DMS114 treated with DMSO at 0.1 percent for 48 hours (cell line): ENCODE results near the gene TIMM44.
A peak's percentile ranks its signal among the peaks of the same experiment; 100 is the strongest.
"Not testable (repeated sequence)": the region's sequence is repeated elsewhere in the genome, so short reads cannot be mapped to it uniquely, and the experiment has no call there.

Experiments used
- DNase-seq: peaks from one replicate; lab custom pipeline; 2025; ENCODE audit not compliant: unreplicated experiment; lab: John Stamatoyannopoulos, UW

Gene TIMM44

DNA sequence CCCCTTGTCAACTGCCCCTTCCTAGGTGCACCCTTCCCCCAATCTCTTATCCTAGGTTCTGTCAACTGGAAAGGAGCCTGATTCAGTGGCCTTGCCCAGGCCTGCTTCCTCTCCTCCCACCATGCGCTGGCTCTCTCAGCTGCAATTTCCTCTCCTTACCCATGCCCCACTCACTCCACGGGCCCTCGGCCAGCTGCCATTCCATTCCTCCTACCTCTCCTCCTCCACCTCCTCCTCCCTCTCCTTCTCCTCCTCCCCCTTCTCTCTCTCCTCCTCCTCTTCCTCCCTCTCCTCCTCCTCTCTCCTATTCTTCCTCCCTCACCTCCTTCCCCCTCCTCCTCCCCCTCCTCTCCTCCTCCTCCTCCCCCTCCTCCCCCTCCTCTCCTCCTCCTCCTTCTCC is 9.6 kb upstream of the TIMM44 start:
- DNase-seq: no peak

- no peak for DNase-seq
These were observed 4.5 kb upstream of the TIMM44 start for GRCh38 chr19:7947939-7948338.

GRCh38 chr19:7944177-7944761 is 803 bp upstream of the TIMM44 start:
- peak; percentile 35 for DNase-seq

- DNase-seq: no peak
These were observed 454 bp downstream of the TIMM44 start for GRCh38 chr19:7942981-7943443.

DNA sequence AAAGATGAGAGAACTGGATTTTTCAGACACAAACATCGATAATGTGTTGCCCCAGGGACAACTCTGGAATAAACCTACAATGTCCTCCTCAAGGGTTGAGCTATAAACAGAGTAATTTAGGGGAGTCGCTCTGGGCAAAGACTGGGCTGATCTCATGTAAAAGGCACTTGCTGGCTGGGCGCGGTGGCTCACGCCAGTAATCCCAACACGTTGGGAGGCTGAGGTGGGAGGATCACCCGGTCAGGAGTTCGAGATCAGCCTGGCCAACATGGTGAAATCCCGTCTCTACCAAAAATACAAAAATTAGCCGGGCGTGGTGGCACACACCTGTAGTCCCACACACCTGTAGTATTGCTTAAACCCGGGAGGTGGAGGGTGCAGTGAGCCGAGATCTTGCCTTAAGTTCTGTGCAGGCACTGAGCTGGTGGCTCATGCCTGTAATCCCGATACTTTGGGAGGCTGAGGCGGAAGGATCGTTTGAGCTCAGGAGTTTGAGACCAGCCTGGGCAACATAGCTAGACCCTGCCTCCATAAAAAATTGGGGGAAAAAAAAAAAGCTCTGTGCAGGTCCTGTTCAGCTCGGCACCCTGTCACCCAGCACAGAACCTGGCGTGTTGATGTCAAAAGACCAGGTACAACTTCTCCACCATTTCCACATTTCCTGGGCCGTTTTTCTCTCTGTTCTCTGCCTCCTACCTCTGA is 1.4 kb downstream of the TIMM44 start:
- no peak for DNase-seq

DNA sequence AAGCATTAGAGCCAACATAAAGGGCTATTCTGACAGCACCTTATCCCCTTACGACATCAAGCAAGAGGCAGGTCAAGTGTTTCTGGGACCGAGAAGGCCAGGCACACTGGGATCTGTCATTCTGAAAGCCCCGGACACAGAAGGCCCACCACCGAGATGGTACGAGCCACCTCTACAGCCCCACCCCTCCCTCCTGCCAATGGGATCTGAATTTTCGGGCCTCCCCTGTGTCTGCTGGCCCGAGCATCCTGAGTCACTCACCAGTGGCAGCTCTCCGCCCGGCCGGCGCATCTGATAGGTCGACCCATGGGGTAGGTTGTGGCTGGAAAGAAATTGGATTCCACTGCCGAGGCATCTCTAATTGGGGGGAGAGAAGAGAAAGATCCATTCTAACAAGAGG is 2.6 kb downstream of the TIMM44 start:
- no peak for DNase-seq

- DNase-seq: no peak
These were observed 8.7 kb downstream of the TIMM44 start for GRCh38 chr19:7934766-7935165.

DNA sequence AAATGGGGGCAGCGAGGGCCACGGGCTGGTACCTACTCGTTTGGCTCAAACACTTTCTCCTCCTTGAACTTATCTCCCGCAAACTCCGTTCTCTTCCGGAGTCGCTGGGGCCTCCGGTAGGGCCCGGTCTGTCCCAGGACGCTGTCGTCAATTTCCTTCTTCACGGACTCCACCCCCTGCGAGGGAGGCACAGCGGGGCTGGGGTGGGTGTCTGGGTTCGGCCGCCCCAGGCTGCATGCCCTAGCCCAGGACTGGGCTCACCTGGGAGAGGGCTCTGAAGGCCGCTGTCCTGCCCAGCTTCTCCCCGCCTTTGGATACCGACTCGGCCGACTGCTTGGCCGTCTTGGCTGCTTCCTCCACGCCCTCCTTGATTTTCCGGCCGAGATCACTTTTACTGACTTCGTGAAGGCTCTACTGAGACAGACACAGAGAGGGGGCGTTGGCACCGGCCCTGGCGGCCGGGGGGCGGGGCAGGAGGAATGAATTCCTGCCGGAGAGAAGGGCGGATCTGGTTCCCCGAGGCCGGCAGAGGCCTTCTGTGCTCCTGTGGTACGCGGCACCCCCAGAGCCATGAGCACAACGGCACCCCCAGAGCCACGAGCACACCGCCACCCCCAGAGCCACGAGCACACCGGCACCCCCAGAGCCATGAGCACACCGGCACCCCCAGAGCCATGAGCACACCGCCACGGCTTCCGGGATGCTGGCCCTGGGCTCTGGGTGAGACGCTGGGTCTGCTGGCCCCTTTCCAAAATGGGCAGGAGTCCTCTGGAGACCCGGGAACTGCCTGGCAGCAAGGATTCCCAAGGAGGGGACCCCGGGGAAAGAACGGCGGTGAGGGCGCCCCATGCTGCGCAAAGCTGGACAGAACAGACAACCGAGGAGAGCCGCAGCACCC is 9.4 kb downstream of the TIMM44 start:
- DNase-seq: no peak

- no peak for DNase-seq
These were observed 10.1 kb downstream of the TIMM44 start for GRCh38 chr19:7933411-7933810.

DNA sequence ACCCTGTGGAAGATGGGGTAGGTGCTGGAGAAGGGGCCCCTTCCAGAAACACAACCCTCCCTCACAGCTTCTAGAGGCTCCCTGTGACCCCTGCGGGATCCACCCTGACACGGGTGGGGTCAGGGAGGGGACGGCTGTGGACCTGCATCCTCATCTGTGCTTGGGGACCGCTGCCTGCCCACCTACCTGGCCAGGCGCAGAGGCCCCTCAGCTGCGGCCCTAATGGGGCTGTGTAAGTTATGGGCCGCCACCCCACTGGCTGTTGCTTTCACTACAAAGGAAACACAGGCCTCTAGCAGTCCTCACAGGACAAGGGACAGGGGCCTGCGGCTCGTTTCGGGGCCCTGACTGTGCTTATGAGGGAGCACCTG is 10.6 kb downstream of the TIMM44 start:
- DNase-seq: no peak

DNA sequence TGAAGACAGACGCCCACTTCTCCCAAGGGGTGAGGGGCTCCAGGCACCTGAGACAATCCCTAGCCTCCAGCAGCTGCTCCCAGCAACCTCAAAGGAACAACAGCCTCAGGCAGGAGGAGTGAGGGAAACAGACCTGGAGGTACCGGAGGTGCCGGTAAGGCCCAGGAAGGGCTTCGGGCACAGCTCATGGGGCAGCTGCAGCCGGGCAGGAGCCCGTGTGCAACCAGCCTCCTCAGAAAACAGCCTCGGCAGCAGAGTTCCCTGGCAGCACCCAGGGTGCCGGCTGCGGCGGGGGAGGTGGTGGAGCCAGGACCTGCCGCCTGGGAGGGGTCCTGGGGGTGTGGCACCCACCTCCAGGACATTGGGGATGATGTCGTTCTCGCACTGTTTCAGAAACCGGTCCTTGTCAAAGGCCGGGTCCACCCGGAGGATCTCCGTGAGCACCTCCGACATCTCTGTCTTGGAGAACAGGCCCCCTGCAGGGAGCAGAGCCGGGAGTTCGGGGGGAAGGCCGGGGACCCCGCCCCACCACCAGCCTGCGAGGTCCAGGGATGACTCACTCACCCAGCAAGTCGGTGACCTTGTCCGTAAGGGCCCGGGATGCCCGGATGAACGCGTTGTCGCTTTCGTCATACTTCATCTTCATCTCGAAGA is 11.1 kb downstream of the TIMM44 start:
- no peak for DNase-seq

- no peak for DNase-seq
These were observed 12.0 kb downstream of the TIMM44 start for GRCh38 chr19:7931221-7932061.

DNA sequence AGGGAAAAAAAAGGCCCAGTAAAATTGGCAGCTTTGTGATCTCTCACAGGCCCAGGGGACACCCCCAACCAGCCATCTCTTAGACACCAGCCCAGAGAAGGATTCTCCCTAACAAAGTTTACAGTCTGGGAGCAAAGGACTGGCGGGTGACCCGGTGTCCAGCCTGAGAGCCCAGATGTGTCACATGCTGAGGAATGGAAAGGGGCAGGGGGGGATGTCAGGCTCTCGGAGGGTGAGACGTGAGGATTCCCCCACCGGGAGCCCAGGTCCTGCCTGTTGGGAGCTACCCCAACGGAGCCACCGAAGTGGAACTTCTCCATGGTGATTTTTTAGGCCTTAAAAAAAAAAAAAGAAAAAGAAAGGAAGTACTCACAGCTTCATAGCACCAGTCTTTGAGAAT is 12.7 kb downstream of the TIMM44 start:
- DNase-seq: no peak

DNA sequence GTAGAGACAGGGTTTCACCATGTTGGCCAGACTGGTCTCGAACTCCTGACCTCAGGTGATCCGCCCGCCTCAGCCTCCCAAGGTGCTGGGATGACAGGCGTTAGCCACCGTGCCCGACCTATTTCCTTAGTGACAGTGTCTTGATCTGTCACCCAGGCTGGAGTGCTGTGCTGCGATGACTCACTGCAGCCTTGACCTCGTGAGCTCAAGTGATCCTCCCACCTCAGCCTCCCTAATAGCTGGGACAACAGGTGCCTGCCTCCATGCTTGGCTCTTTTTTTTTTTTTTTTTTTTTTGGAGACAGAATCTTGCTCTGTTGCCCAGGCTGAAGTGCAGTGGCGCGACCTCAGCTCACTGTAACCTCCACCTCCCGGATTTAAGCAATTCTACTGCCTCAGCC is 13.4 kb downstream of the TIMM44 start:
- not testable (repeated sequence) for DNase-seq

DNA sequence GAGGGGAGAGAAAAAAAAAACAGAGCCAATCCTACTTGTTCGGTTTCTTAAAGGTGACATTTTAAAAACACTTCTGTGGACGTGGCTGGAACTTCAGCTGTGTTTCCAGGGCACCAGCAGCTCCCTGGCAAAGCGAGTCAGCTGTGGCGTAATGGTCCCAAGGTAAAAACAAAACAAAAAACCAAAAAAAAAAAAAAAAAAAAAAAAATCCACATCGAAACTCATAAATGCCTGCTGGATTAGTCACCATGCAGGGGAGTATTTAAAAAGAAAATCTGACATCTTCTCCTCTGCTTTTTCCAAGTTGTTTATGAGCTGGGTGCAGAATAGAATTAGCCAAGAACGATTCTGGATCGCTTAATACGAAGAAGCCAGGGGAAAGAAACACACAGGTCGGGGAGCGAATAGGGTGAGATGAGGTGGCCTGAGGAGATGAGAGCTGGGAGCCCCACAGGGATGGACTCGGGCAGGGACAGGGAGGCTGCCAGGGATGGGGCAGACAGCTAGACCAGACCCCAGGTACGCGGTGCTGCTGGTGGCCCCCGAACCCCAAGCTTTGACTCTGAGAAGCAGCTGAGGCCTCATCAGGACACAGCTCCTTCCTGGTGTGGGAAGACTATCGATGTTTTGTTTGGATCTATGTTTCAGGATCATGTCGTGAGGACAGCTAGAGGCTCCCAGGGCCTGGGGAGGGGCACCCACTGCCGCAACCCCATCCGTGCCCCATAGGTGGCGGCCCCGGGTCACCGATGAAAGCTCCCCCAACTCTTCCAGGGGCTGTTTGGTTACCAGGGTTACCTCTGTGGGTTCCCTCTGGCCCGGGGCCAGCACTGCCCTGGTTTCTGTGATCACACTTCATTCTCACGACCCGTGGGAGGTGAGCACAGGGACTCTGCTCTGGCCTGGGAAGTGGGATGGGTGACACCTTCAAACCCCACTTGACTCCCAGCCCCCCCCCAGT is 14.4 kb downstream of the TIMM44 start:
- DNase-seq: no peak

GRCh38 chr19:7928334-7928706 is 15.1 kb downstream of the TIMM44 start:
- DNase-seq: no peak

GRCh38 chr19:7927605-7928333 is 15.7 kb downstream of the TIMM44 start:
- DNase-seq: no peak

DNA sequence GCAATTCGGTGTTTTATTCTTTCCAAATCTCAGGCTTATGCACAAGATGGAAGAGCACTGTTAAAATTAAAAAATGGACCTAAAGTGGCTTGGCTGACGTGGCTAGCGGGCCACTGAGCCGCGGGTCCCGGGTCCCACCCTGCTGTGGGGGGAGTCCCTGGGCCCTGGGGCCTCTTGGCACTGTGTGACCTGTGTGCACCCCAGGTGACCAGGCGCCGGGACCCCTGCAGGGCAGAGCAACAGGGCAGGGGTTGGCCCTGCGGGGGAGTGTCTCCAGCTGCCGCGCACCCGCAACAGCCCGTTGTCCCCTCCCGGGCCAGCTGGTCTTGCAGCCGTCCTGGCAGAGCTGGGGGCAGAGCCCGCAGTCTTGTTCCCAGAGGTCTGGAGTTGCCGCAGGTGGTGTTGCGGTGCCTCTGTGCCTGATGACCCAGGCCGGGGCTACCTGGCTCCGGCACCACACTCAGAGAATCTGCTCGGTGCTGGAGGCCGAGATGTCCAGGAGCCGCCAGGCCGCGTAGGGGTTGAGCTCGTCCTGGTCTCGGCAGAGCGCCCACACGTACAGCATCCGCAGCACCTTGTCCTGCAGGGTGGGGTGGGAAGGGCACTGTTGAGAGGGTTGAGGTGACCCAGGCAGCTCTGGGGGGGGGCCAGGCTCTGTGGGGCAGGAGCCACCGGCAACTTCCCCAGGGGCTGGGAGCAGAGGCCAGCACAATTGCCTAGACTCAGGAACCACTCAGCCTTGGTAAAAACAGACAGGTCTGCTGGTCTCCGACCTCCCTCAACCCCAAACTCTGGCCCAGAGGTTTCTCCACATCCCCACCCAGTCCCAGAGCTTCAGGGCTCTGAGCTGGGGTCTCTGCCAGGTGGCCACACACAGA is 16.5 kb downstream of the TIMM44 start:
- no peak for DNase-seq
